ENCODE data around the gene RPP14.
"Not testable (repeated sequence)": the region's sequence is repeated elsewhere in the genome, so short reads cannot be mapped to it uniquely, and the experiment has no call there.

RPP14 gene

DNA sequence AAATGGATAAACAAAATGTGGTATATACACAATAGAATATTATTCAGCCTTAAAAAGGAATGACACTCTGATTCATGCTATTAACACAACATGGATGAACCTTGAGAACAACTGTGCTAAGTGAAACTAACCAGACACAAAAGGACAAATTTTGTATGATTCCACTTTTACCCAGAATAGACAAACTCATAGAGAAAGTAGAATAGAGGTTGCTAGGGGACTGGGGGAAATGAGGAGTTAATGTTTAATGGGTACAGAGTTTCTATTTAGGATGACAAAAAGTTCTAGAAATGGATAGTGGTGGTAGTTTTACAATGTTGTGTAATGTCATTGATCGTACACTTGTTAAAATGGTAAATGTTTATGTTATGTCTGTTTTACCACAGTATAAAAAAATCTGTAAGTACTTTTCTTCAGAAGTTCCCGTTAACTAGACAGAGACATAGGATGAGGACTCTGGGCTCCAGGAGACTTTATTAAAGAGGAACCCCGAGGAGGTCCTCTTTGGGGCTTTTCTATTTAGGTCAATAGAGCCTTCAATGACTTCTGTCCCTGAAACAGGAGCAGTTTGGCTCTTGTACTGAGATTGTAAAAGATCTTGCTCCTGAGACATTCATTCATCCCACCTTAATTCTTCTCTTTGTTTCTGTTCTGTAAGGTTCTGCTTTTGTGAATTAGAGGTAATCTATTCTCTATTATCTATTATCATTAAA, 43.9 kb upstream of the RPP14 start:
- in situ Hi-C loops (cut with HindIII; ENCODE audit: low pct_ligation_motif_present, low sequenced_read_pairs): no loop called here
- H3K4me3 ChIP-seq (ENCODE audit: low read depth, low read length): no peak overlapping the region
- no peak for DNase-seq
- no peaks in the 10 kb centered on the region for H3K27me3 ChIP-seq (replicated peaks)
- no peaks in the 10 kb centered on the region for H3K36me3 ChIP-seq (replicated peaks)
- TF ChIP-seq, protein P1, sequence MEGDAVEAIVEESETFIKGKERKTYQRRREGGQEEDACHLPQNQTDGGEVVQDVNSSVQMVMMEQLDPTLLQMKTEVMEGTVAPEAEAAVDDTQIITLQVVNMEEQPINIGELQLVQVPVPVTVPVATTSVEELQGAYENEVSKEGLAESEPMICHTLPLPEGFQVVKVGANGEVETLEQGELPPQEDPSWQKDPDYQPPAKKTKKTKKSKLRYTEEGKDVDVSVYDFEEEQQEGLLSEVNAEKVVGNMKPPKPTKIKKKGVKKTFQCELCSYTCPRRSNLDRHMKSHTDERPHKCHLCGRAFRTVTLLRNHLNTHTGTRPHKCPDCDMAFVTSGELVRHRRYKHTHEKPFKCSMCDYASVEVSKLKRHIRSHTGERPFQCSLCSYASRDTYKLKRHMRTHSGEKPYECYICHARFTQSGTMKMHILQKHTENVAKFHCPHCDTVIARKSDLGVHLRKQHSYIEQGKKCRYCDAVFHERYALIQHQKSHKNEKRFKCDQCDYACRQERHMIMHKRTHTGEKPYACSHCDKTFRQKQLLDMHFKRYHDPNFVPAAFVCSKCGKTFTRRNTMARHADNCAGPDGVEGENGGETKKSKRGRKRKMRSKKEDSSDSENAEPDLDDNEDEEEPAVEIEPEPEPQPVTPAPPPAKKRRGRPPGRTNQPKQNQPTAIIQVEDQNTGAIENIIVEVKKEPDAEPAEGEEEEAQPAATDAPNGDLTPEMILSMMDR (IDR thresholded peaks at IDR 0.05; ENCODE audit: low read depth, low read length, missing control alignments): no peak
- H3K27ac ChIP-seq: no peak overlapping the region

DNA sequence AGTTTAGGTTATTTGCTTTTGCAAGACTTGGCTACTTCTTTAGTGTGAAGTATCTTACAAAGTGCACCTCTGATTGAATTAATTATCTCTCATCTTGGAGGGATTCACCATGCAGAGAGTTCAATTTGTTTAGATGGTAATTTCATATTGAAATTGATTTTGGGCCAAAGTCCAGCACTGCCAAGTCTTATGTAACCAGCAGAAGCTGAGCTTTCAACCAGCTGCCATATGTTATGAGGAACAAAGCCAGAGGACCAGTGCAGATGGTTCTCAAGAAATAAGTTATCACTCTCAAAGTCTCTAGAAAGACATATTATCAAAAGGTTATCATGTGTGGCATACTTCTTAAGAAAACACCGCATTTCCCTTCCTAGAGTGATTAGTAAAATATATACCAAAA, 39.5 kb upstream of the RPP14 start:
- TF ChIP-seq, protein P1 (IDR thresholded peaks at IDR 0.05; ENCODE audit: low read depth, low read length, missing control alignments): no peak
- in situ Hi-C loops (cut with HindIII; ENCODE audit: low pct_ligation_motif_present, low sequenced_read_pairs): no loop called here
- Histone ChIP-seq H3K27me3 (replicated peaks) (no peaks in the 10 kb centered on the region), H3K4me3 (ENCODE audit: low read depth, low read length) (no peak overlapping the region), H3K36me3 (replicated peaks) (no peaks in the 10 kb centered on the region), H3K27ac (no peak overlapping the region)
- DNase-seq: no peak

DNA sequence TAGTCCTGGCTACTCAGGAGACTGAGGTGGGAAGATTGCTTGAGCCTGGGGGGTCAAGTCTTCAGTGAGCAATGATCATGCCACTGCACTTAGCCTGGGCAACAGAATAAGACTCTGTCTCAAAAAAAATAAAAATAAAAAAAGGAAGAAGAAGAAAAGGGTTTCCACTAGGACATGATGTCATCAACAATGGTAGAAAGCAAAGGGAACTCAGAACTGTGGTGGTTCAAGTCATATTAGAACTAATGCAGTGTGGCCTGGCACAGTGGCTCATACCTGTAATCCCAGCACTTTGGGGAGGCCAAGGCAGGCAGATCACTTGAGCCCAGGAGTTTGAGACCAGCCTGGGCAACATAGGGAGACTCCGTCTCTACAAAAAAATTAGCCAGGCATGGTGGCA, 38.5 kb upstream of the RPP14 start:
- H3K4me3 ChIP-seq (ENCODE audit: low read depth, low read length); H3K27me3 ChIP-seq (replicated peaks); in situ Hi-C loops (cut with HindIII; ENCODE audit: low pct_ligation_motif_present, low sequenced_read_pairs); H3K36me3 ChIP-seq (replicated peaks); H3K27ac ChIP-seq; DNase-seq: not testable (repeated sequence)

DNA sequence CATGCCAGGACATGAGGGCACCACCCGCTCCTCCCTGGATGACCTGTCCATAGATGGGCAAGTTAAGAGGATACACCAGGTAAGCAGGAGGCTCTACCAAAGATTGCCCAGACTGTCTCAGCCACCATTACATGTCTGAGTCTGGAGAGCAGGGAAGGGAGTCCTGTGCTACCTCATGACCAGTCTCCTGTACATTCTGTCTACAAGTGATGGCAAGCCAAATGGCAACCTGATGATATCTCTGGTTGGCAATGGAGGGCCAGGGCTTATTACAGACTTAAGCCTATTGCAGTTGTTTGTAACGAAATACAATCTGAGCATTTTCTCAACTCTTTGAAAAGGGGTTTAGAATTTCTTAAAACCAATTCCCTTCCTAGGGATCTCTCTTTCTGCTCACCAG, 36.7 kb upstream of the RPP14 start:
- Histone ChIP-seq H3K27ac (no peak overlapping the region), H3K36me3 (replicated peaks) (no peaks in the 10 kb centered on the region), H3K27me3 (replicated peaks) (no peaks in the 10 kb centered on the region), H3K4me3 (ENCODE audit: low read depth, low read length) (no peak overlapping the region)
- no peak for DNase-seq
- TF ChIP-seq, protein P1 (IDR thresholded peaks at IDR 0.05; ENCODE audit: low read depth, low read length, missing control alignments): no peak
- in situ Hi-C loops (cut with HindIII; ENCODE audit: low pct_ligation_motif_present, low sequenced_read_pairs): no loop called here

DNA sequence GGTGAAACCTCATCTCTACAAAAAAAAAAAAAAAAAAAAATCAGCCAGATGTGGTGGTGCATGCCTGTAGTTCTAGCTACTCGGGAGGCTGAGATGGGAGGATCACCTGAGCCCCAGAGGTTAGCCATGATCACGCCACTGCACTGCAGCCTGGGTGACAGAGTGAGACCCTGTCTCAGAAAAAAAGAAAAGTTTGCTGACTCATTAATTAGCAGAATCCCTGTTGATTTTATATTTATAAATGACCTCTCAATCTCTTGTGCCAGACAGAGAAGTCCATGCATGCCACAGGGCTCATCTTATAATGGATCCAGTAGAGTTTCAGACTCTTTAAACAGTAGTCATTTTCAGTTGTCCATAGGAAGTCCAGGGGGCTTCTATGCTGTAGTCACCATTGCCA, 35.6 kb upstream of the RPP14 start:
- in situ Hi-C loops (cut with HindIII; ENCODE audit: low pct_ligation_motif_present, low sequenced_read_pairs): no loop called here
- TF ChIP-seq, protein P1 (IDR thresholded peaks at IDR 0.05; ENCODE audit: low read depth, low read length, missing control alignments): no peak
- no peak for DNase-seq
- Histone ChIP-seq H3K27me3 (replicated peaks) (no peaks in the 10 kb centered on the region), H3K4me3 (ENCODE audit: low read depth, low read length) (no peak overlapping the region), H3K36me3 (replicated peaks) (no peaks in the 10 kb centered on the region), H3K27ac (no peak overlapping the region)

DNA sequence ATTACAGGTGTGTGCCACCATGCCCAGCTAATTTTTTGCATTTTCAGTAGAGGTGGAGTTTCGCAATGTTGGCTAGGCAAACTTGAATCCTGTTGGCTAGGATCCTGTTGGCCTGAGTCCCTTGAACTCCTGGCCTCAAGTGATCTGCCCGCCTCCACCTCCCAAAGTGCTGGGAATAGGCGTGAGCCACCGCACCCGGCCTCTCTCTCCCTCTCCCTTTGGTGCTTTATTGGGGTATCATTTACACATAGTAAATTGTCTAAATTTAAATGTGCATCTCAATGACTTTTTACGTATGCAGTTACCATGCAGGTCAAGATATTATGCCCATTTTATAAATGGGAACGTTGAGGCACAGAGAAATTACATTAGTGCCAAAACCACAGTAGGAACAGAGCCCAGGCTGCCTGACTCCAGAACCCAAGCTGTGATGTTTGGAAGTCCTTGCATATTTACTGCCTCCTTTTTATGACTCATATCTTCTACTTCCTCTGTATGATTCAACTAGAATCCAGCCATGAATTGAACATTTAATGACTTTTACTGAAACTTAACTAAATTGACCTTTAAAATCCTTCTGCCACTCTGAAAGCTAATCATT, 34.0 kb upstream of the RPP14 start:
- in situ Hi-C loops (cut with HindIII; ENCODE audit: low pct_ligation_motif_present, low sequenced_read_pairs): no loop called here
- Histone ChIP-seq H3K27me3 (replicated peaks) (no peaks in the 10 kb centered on the region), H3K36me3 (replicated peaks) (no peaks in the 10 kb centered on the region), H3K27ac (peak overlapping the region; percentile 70), H3K4me3 (ENCODE audit: low read depth, low read length) (no peak overlapping the region)
- TF ChIP-seq, protein P1 (IDR thresholded peaks at IDR 0.05; ENCODE audit: low read depth, low read length, missing control alignments): no peak
- peak; percentile 87 for DNase-seq
